GM12864 (cell line): ENCODE results near the gene WDR89.

ENCODE experiments used
- DNase-seq: peaks from one replicate; pipeline ENCODE4 v3.0.0-alpha.2; 2011; ENCODE audit warnings: low read depth
- H3K4me3 ChIP-seq: 2 replicates; pipeline ENCODE4 v1.5.1; 2011; ENCODE audit warnings: mild to moderate bottlenecking, low read depth, low read length, control low read depth
- TF ChIP-seq, protein P1 (sequence below): IDR thresholded peaks from 2 replicates; pipeline ENCODE4 v1.5.1; 2011; ENCODE audit warnings: low read depth, mild to moderate bottlenecking, moderate library complexity, low read length, control low read depth, inconsistent platforms; ENCODE audit errors: missing control alignments

Gene WDR89

DNA sequence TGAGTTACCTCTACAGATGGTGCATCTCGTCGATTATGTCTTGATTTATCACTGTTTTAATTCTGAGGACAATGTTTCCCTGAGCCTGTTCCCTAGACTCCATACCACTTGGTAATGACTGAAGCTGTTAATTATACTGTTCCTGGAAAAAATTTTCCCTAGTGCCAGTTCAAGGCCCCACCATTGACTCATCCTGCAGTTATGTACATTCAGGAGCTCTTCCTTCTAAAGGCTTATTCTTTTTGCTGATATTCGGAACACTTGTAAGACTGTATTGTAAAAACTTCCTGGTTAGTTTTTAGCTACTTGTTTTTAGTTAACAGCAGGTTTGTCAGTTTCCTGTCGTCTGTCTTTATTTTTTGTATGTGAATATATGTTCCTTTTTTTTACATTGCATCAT, 68.1 kb downstream of the WDR89 start:
- no peak overlapping the region for H3K4me3 ChIP-seq
- no peak for DNase-seq
- TF ChIP-seq, protein P1, sequence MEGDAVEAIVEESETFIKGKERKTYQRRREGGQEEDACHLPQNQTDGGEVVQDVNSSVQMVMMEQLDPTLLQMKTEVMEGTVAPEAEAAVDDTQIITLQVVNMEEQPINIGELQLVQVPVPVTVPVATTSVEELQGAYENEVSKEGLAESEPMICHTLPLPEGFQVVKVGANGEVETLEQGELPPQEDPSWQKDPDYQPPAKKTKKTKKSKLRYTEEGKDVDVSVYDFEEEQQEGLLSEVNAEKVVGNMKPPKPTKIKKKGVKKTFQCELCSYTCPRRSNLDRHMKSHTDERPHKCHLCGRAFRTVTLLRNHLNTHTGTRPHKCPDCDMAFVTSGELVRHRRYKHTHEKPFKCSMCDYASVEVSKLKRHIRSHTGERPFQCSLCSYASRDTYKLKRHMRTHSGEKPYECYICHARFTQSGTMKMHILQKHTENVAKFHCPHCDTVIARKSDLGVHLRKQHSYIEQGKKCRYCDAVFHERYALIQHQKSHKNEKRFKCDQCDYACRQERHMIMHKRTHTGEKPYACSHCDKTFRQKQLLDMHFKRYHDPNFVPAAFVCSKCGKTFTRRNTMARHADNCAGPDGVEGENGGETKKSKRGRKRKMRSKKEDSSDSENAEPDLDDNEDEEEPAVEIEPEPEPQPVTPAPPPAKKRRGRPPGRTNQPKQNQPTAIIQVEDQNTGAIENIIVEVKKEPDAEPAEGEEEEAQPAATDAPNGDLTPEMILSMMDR, result no peak

DNA sequence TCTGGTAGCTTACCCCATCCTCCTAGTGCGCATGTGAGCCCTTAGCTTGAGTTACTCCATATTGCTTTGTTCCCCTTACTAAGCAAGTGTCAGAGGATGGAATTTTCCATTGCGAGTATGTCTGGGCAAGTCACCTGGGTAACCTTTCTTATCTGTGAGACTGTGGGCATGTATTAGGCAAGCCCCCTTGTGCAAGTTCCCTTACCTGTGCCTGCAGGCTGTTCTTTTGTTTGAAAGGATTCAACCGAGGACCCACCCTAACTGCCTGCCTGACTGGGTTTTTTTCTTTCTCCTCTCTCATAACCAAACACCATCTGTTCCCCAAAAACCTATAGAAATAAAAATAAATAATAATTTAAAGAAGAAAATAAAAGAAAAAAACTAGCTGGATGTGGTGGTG, 76.2 kb downstream of the WDR89 start:
- no peak overlapping the region for H3K4me3 ChIP-seq
- TF ChIP-seq, protein P1, result no peak
- DNase-seq, result no peak

DNA sequence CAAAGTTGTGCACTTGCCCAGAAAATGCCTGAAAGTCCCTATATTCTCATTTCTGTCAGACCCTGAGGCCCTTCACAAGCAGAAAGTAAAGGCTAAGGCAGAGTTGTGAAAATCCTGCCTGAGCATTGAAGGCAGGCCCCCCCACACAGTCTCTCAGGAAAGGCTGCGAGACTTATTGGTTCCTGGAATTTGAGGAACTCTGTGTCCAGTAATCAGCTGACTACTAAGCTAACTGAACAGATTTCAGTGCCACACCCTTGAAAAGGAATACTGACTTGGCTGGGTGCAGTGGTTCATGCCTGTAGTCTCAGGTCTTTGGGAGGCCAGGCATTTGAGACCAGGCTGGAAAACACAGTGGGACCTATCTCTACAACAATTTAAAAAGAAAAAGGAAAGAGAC, 77.4 kb downstream of the WDR89 start:
- TF ChIP-seq, protein P1, result no peak
- no peak overlapping the region for H3K4me3 ChIP-seq

DNA sequence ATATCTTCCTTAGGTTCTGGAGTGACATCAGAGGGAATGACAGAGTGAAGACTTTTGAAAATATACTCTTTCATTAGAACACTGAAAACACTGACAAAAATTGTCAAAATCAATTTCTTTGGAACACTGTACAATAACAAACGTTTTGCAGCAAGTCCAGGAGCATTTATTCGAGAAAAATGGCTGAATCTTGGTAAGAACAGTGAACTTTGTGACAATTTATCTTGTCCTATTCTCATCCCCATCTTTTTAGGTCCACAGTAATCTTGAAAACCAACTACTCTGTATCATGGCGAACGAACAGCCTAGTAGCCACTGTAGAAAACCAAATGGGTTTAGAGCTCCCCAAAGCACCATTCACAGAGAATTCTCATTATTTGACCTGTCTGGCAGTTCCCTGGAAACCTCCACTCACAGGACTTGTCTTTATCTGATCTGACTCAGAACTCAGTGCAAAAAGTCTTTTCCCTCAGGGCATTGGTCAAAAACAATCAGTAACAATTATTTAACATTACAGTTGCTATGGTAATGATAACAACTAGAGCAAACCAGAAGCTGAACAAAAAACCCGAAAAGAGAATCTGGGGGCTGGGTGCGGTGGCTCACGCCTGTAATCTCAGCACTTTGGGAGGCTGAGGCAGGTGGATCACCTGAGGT, 78.2 kb downstream of the WDR89 start:
- H3K4me3 ChIP-seq, result no peak overlapping the region
- no peak for DNase-seq
- TF ChIP-seq, protein P1, result no peak

More for the DNA sequence above, 77.4 kb downstream of the WDR89 start:
- no peak for DNase-seq

DNA sequence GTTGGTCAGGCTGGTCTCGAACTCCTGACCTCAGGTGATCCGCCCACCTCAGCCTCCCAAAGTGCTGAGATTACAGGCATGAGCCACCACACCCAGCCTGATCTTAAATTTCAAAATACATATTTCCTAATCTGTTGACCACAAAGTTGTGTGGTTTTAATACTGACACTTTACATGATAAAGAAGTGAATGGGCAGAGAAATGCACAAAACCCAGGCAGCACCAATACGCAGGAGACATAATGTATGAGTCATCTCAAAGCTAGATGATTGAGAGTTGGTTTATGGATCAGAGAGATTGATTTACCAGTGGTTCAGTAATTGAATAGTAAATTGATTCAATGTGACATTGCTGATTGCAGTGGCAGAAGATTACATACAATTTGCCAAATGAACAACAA, 79.3 kb downstream of the WDR89 start:
- no peak overlapping the region for H3K4me3 ChIP-seq
- no peak for DNase-seq
- TF ChIP-seq, protein P1, result no peak

DNA sequence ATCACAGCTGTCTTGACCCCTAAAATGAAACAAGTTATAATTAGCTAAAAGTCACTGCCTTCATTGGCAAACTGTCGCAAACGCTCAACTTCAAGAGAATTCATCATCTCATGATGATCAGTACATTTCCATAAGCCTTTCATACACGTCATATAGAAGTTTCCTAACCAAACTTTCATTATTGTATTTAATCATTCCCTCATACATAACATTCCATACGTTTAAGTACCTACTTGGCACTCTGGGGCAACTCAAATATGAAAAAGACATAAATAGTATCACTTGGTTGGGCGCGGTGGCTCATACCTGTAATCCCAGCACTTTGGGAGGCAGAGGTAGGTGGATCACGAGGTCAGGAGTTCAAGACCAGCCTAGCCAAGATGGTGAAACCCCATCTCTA, 86.1 kb downstream of the WDR89 start:
- TF ChIP-seq, protein P1, result no peak
- H3K4me3 ChIP-seq, result no peak overlapping the region
- DNase-seq, result no peak

DNA sequence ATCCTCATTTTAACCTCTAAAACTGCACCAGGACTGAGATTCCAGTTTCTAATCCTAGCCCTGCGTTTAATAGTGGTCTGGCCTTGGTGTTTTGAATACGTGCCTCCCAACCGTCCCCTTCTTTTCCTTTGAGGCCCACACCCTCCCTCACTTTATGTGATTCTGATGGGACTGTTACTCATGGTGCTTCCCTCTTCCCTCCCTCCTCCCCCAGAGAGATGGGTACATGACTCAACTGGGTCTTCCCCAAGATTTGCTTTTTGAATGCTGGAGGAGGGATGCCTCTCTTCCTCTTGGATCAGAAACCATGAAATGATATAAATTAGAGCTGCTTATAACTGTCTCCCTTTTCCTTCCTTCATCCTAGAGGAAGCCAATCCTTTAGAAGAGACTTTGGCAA, 90.3 kb downstream of the WDR89 start:
- TF ChIP-seq, protein P1, result no peak
- H3K4me3 ChIP-seq, result no peak overlapping the region
- no peak for DNase-seq
